OCI-LY7 (cell line): ENCODE results near the gene TSPAN1. TPM values are rescaled to one million over a fixed set of nuclear protein-coding genes. Genes with fewer than 3 reads are reported as not detected.

Experiments
- BruUV-seq: library from RNA; stranded (reverse); fragments of 400-500 nt; replicated peaks from 2 replicates; lab custom pipeline; 2021; lab: Mats Ljungman, UMichigan
- CTCF ChIA-PET: fragments of 300-600 bp; sonication (Branson Sonifier 250); formaldehyde crosslinking; loops from one replicate; lab custom pipeline; 2022; ENCODE audit warnings: antibody characterized with exemption; ENCODE audit not compliant: unreplicated experiment; lab: Charles Lee
- POLR2A ChIA-PET: fragments of 300-600 bp; sonication (Branson Sonifier 250); formaldehyde crosslinking; loops from one replicate; lab custom pipeline; 2022; ENCODE audit warnings: antibody characterized with exemption; lab: Charles Lee
- DNase-seq: peaks from one replicate; pipeline ENCODE4 v3.0.0-alpha.2; 2015; ENCODE audit warnings: low spot score
- H2AFZ ChIP-seq: fragments of 200-600 bp; sonication (generic), shearing (Covaris generic); 2 replicates; pipeline ENCODE4 v1.6.1; 2014; ENCODE audit warnings: mild to moderate bottlenecking, antibody characterized with exemption, low read length, moderate library complexity
- H3K27ac ChIP-seq: fragments of 200-600 bp; sonication (generic); 2 replicates; pipeline ENCODE4 v1.5.1; 2014; ENCODE audit warnings: mixed run types, low read depth, mild to moderate bottlenecking, moderate library complexity, low read length, inconsistent platforms; ENCODE audit not compliant: poor library complexity, severe bottlenecking
- H3K36me3 ChIP-seq: fragments of 200-600 bp; sonication (generic); 2 replicates; pipeline ENCODE4 v1.6.1; 2014; ENCODE audit warnings: mild to moderate bottlenecking, antibody characterized with exemption, low read length, moderate library complexity, mixed read lengths; ENCODE audit not compliant: insufficient read depth
- H3K4me1 ChIP-seq: fragments of 200-600 bp; sonication (generic); 2 replicates; pipeline ENCODE4 v1.5.1; 2014; ENCODE audit warnings: mild to moderate bottlenecking, low read length; ENCODE audit not compliant: insufficient read depth, poor library complexity, severe bottlenecking
- H3K4me2 ChIP-seq: fragments of 200-600 bp; sonication (generic); 2 replicates; pipeline ENCODE4 v1.6.1; 2014; ENCODE audit warnings: mild to moderate bottlenecking, low read length
- H3K4me3 ChIP-seq: fragments of 200-600 bp; sonication (generic); 2 replicates; pipeline ENCODE4 v1.5.1; 2014; ENCODE audit warnings: mild to moderate bottlenecking, low read depth, low read length; ENCODE audit not compliant: poor library complexity, severe bottlenecking
- H3K79me2 ChIP-seq: fragments of 200-600 bp; sonication (generic); 2 replicates; pipeline ENCODE4 v1.6.1; 2016; ENCODE audit warnings: low read depth, mild to moderate bottlenecking, low read length, moderate library complexity, mixed read lengths; ENCODE audit not compliant: insufficient read depth
- H3K9me2 ChIP-seq: fragments of 200-600 bp; sonication (generic); 2 replicates; pipeline ENCODE4 v1.6.1; 2016; ENCODE audit warnings: mild to moderate bottlenecking, low read length, mixed read lengths; ENCODE audit not compliant: insufficient read depth
- H3K9me3 ChIP-seq: fragments of 200-600 bp; sonication (generic); 2 replicates; pipeline ENCODE4 v1.6.1; 2014; ENCODE audit warnings: mild to moderate bottlenecking, mixed run types, low read length, mixed read lengths
- H4K20me1 ChIP-seq: fragments of 200-600 bp; sonication (generic); 2 replicates; pipeline ENCODE4 v1.6.1; 2014; ENCODE audit warnings: mild to moderate bottlenecking, antibody characterized with exemption, low read length, moderate library complexity, mixed read lengths; ENCODE audit not compliant: insufficient read depth
- EZH2phosphoT487 ChIP-seq: fragments of 200-600 bp; sonication (generic); IDR thresholded peaks from 2 replicates; pipeline ENCODE4 v1.6.1; 2018; ENCODE audit warnings: low read depth, borderline replicate concordance, mild to moderate bottlenecking, mixed run types, antibody characterized with exemption, low read length, moderate library complexity, mixed read lengths
- intact Hi-C: fragments of 100-400 bp; cut with micrococcal nuclease; formaldehyde crosslinking; loops from one replicate; pipeline ENCODE4 v1.10.0; 2022; ENCODE audit not compliant: unreplicated experiment
- total RNA-seq, 2 experiments: library from RNA; depleted of rRNA in 1 of 2; stranded (reverse); fragments of >200 nt in 1 of 2; shearing (Covaris generic) in 1 of 2; gene quantifications; 2 replicates each; pipeline ENCODE4 v1.2.3, GENCODE V29; 2014 to 2022
- TF ChIP-seq, protein P1 (sequence below): fragments of 200-600 bp; sonication (generic); conservative IDR thresholded peaks from 2 replicates; pipeline ENCODE4 v1.5.1; 2014; ENCODE audit warnings: mild to moderate bottlenecking, antibody characterized with exemption, low read length, moderate library complexity, mixed read lengths

TSPAN1 gene
- total RNA-seq, 2 experiments from 2014 or later: not detected

DNA sequence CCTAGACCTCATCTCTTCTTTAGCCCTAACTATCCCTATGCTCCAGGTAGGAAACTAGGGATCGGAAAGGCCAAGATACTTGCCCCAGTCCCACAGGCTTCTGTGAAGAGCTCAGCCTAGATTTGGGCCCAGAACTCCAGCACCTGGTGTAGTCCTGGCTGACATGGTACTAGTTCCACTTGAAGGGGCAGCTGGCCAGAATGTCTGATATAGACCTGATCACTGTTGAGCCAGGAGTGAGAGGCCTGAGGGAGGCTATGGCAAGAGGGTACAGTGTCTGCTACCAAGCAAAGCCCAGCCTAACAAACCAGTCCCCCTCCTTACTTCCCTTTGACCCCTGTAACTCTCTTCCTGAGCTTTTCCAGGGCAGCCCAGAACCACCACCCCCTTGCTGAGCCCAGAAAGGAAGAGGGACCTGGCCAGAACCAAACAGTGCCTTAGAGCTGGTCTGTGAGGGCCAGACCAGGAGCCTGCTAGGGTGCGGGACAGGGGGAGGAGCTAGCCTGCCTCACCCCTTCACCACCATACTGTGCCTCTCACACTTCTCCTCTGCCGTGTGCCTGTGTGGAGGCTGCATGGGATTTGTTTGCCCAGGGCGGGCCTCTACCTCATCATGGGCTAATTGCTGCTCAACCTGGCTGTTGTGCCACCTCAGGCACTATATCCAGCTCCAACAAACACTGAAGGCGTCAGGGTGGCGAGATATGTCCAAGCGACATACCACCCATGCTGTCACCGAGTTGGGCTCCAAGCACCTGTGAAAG, 12.4 kb downstream of the TSPAN1 start:
- no peak for TF ChIP-seq EZH2phosphoT487
- TF ChIP-seq, protein P1, sequence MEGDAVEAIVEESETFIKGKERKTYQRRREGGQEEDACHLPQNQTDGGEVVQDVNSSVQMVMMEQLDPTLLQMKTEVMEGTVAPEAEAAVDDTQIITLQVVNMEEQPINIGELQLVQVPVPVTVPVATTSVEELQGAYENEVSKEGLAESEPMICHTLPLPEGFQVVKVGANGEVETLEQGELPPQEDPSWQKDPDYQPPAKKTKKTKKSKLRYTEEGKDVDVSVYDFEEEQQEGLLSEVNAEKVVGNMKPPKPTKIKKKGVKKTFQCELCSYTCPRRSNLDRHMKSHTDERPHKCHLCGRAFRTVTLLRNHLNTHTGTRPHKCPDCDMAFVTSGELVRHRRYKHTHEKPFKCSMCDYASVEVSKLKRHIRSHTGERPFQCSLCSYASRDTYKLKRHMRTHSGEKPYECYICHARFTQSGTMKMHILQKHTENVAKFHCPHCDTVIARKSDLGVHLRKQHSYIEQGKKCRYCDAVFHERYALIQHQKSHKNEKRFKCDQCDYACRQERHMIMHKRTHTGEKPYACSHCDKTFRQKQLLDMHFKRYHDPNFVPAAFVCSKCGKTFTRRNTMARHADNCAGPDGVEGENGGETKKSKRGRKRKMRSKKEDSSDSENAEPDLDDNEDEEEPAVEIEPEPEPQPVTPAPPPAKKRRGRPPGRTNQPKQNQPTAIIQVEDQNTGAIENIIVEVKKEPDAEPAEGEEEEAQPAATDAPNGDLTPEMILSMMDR: no peak
- Histone ChIP-seq H4K20me1 (no peaks in the 10 kb centered on the region), H3K79me2 (no peaks in the 10 kb centered on the region), H3K4me3 (no peak overlapping the region), H3K36me3 (peaks cover 4% of the 10 kb centered on the region; the same call in 1 of the 2 replicates), H2AFZ (no peak overlapping the region), H3K4me1 (peaks cover 20% of the 10 kb centered on the region), H3K9me2 (no peaks in the 10 kb centered on the region), H3K4me2 (no peak overlapping the region), H3K9me3 (no peaks in the 10 kb centered on the region), H3K27ac (no peak overlapping the region)
- intact Hi-C loops: no loop called here
- no TSS peak for BruUV-seq
- POLR2A ChIA-PET: interaction anchor here (0.7 kb wide), 1 partner anchor 119 kb away, joined by 6 read pairs; no protein-coding TSS in a partner anchor
- CTCF ChIA-PET: no interaction called here
- DNase-seq: no peak

GRCh38 chr1:46188295-46189030, 13.6 kb downstream of the TSPAN1 start:
- no peaks in the 10 kb centered on the region for H4K20me1 ChIP-seq
- H3K9me2 ChIP-seq: no peaks in the 10 kb centered on the region
- POLR2A ChIA-PET: interaction anchor here (1.3 kb wide), 1 partner anchor 154 kb away, joined by 3 read pairs; no protein-coding TSS in a partner anchor
- H3K4me3 ChIP-seq: no peak overlapping the region
- no peaks in the 10 kb centered on the region for H3K9me3 ChIP-seq
- peaks cover 18% of the 10 kb centered on the region for H3K4me1 ChIP-seq
- DNase-seq: no peak
- peaks cover 5% of the 10 kb centered on the region; the same call in 1 of the 2 replicates for H3K36me3 ChIP-seq
- CTCF ChIA-PET: no interaction called here
- H3K79me2 ChIP-seq: no peaks in the 10 kb centered on the region
- no peak for TF ChIP-seq EZH2phosphoT487
- TF ChIP-seq, protein P1: no peak
- no peak overlapping the region for H3K4me2 ChIP-seq
- TSS peak; percentile 55 for BruUV-seq
- no peak overlapping the region for H2AFZ ChIP-seq
- intact Hi-C loops: no loop called here
- H3K27ac ChIP-seq: no peak overlapping the region
